Measurements from ENCODE around the gene BTBD19.
"Not testable (repeated sequence)": the region's sequence is repeated elsewhere in the genome, so short reads cannot be mapped to it uniquely, and the experiment has no call there.

The BTBD19 gene

DNA sequence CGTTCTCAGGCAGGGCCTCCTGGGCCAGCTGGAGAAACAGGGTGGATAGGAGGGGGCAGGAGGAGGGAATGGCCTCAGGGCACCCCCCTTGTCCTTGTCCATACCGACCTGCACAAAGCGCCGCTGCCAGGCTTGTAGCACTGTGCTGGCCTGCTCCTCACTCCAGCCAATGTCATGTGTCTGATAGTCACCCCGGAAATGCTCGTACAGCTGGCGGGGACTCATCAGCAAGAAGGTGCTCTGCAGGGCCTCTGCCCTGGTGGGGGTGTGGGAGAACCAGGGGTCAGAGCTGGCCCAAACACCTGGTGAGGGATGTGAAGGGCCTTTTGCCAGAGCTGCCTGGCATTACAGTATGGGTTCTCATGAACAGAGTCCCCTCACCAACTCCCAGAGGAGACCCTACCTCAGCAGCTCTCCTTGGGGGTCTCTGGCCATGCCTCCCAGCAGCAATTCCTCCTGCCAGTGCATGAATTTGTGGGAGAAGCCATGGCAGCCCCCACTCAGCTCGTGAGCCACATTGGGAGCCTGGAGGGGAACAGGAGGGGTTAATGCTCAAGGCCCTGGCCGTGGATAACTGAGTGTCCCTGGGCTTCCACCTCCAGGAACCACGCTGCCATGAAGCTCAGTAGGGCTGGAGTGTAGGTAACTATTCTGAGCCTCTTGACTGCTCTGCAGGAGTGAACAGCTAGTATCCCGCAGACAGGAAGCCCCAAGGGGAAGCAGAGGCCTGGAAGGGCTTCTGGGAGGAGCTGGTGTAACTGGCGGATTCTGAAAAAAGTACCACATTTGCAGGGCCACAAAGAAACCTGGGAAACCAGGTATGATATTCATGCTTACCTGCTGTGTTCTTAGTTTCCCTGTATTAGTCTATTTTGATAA, 21.4 kb downstream of the BTBD19 start:
- DNase-seq: no peak

DNA sequence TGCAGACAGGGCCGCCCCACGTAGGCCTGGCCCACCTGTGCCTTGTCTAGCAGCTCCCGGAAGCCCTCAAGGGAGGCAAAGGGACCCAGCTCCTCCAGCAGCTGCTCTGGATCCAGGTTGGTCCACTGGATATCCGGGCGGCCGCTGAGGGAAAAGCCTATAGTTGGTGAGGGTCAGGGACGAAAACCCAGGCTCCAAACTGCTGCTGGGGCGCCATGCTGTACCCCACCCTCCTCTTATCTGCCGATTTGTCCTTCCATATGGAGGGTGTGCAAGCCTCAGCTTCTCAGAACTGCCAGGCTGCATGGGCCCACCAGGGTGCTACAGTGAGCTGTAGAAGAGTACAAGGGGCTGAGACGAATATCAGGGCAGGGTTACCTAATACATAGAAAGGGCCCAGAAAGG, 22.6 kb downstream of the BTBD19 start:
- DNase-seq: no peak

DNA sequence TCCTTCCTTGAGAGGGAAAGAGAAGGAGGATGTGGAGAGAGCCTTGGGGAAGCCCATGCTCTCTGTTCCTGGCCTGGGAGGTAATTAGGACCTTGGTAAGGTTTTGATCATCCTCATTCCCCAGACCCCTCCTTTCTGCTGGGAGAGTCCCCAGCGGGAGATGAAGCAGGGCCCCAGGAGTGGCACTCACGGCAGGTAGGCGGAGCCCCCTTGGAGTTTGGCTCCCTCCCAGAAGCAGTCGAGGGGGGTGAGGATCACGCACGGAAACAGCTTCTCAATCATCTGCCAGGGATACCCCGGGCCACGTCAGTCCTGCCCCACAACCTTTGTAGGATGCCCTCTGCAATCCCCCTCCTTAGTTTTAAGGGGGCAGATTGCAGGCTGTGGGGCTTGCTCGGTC, 23.2 kb downstream of the BTBD19 start:
- DNase-seq: no peak

DNA sequence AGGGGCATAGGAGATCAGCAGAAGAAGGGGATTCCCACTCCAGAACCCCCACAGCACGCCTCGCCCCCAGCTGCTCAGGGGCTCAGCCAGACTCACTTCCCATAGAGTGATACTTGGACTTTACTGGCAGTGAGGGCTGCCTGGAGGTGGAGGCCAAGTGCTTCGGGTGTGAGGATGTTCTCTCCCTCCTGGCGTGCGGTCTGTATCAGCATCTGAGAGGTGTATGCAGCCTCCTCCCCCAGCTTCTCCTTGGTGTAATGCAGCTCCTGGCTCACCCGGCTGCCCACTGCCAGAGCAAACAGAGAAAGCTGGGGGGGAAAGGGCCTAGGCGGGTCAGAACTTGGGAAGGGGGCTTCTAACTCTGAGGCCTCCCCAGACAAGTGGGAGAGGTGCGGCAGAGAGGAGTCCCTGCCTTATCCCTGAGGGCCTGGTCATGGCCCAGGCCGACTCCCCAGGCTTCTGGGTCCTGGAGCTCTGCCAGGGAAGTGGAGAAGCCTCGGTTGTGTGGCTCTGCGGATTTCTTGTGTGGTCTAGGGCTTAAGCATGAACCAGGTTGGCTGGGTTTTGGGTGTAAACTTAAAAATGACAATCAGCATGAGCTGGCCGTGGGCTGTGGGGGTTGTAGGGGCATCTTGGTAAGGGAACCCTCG, 23.9 kb downstream of the BTBD19 start:
- no peak for DNase-seq

DNA sequence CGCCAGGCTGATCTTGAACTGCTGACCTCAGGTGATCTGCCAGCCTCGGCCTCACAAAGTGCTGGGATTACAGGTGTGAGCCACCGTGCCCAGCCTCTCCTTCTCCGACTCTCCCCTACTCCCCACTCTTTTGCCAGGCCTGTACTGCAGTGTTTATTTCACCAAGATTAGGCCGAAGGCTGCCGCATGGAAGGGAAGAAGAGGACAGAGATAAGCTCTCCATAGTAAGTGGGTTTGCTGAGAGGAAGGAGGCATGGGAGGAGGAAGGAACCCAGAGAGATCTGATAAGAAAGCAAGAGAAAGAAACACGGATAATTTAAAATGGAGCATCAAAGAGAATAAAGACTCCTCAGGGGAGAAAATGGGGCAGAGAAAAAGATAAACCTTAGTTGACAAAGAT, 26.0 kb downstream of the BTBD19 start:
- DNase-seq: no peak

DNA sequence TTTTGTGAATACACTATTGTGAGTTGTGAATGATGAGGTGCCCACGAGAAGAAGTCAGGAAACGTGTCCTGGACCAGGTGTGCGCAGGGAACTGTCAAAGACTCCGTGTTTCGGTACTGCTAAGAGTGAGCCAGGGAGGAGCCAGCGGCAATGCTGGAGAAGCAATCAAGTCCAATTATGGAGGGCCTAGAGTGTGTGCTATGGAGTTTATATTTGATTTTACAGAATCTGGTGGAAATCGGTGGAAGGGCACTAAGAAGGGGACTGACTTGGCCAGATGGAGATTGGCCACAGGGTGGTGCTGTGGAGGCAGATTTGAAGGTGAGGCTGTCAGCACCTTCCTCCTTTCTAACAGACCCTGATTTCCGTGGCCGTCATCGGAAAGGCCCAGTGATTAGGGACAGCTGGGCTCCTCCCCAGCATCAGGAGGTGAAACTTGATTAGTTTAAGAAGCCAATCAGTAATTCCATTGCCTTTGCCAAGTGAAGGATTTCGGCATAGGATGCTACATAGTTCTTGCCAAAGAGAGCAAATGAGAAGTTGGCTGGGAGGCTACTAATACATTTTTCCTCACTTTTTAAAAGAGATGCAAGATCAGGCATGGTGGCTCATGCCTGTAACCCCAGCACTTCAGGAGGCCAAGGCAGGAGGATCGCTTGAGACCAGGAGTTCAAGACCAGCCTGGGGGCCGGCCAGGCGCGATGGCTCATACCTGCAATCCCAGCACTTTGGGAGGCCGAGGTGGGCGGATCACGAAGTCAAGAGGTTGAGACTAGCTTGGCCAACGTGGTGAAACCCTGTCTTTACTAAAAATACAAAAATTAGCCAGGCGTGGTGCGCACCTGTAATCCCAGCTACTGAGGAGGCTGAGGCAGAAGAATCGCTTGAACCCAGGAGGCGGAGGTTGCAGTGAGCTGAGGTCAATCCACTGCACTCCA, 27.7 kb downstream of the BTBD19 start:
- DNase-seq: peak; percentile 47 to 85 (median 71)

DNA sequence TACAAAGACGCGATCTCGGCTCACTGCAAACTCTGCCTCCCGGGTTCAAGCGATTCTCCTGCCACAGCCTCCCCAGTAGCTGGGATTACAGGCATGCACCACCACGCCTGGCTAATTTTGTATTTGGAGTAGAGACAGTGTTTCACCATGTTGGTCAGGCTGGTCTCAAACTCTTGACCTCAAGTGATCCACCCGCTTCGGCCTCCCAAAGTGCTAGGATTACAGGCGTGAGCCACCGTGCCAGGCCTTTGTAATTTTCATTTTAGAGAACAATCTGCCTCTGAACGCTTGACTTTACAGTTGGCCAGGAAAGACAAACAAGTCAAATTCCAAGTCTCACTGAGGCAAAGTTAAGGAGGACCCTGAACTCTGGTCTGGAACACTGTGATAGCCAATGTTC, 30.0 kb downstream of the BTBD19 start:
- DNase-seq: not testable (repeated sequence)

DNA sequence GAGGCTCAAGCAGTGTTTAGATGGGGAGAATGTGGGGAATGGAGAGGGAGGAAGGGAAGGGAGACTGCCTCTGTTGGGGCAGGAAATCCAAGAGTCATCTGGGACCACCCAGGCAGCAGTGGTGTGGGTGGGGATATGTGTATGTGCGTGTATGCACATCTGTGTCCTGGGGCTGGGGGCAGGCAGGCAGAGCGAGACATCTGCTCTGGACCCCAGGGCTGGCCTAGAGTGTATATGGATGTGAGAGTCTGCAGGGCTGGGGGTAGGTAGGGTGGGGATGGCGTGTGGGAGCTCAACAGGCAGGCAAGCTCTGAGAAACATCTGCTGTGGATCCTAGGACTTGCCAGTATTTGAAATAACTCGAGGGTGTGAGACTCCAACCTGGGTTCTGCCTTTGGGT, 31.3 kb downstream of the BTBD19 start:
- DNase-seq: no peak

DNA sequence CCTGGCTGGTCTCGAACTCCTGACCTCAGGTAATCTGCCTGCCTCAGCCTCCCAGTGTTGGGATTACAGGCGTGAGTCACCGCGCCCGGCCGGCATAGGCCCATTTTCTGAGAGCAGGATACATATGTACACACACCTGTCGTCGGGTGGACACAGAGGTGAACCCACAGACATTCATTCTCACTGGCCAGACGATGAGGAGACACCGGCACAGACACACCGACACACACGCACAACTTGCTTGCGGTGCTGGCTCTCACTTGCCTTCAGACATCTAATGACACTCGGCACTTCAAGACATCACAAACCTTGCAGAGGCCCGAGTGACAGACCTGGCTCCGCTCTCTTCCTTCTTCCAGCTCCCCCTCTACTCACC, 34.2 kb downstream of the BTBD19 start:
- DNase-seq: no peak

DNA sequence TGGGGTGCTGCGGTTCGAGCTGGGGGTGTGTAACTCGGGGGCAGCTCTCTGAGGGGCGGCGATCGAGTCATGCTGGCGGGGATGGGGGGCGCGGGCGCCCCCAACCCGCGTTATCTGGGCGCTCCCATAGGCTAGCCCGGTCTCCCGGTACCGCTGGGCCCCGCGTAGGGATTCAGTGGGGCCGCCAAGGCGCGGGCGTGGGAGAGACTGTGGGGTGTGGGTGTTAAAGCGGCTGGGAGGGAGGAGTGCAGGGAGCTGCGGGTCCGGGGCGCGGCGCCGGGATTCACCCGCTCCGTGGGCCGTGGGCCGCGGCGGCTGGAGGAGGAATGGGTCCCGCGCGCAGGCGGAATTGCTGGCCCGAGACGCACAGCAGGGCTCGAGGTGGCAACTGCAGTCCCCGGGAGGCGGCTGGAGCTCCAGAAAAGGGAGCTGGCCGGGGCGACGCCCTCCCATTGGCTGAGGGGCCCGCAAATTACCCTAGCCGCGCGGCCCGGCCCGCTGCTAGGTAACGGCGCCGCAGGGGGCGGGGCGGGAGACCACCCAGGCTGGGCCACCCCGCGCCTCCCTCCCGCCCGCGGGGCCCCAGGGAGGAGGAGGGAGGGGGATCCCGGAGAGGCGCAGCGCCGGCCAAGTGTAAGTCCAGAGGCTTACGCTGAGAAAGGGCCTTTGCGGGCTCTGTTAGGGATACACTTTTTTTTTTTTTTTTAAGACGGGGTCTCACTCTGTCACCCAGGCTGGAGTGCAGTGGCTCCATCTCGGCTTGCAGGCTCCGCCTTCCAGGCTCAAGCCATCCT, 34.7 kb downstream of the BTBD19 start, which contains the start of gene PTCH2:
Gene PTCH2 (minus strand): TSS at position 392 of the 794 bp plus-strand sequence. CDS start 321 bp downstream, at position 71.
- DNase-seq: no peak

DNA sequence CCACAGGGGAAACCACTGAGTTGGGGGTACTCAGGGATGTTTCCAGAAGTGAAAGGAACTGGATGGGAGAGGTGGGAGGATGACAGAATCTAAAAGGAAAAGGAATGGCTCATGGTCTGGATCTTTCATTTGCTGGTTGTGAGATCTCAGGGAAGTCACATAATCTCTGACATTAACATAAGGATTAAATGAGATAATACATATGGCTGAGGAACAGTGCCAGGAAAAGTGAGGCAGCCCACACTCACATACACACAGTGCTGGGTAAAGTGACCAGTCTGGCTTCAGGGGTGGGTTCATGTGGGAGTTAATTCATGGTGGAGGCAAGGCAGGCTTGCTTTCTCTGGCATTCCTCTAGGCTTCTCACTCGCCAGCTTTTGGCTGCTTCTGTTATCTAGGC, 38.7 kb downstream of the BTBD19 start:
- no peak for DNase-seq

DNA sequence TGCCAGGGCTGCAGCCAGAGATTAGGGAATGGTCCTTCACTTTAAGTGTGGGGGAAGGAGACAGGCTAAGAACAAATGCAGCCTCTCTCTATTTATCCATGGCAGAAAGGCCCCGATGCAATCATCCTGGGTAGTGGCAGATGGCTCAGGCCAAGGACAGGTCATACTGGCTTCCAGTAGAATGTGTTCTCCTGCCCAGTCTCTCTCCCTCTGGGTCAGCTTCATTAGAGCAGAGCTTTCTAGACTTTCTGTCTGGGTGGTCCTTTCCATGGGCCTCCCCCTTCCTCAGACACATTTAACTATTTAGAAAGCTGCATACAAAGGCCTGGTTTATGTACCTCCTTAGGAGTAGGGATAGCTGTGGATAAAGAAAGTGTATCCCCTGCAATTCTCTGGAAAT, 39.5 kb downstream of the BTBD19 start:
- DNase-seq: no peak

DNA sequence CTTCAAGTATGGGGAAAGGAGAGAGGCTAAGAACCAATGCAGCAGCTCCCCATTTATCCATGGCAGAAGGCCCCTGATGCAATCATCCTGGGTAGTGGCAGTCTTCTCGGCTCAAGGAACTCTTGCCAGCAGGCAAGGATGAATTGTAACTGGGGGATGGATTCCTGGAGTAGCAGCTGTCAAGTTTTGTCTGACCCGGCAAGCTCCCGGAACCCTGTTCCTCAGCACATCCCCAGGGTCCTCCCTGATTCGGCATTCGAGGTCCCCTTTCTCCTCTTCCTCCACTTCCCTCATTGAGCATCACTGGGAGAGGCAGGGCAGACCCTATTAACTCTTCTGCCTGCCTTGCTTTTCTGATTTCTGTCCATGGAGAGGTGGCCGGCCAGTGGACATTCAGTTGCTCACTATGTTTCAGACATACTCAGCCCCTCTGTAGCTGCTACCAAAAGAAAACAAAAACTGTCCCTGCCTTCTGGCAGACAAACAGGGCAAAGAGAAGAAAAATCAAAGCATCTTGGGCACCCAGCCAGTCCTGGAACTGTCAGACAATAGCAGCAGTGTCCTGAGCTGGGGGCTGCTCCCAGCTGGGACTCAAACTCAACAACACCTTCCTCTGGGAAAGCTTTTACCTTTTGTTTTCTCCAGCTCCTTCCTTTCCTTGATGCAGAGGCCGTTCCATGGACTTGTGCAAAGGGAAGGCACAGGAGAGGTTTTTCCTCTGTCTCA, 40.3 kb downstream of the BTBD19 start:
- no peak for DNase-seq

DNA sequence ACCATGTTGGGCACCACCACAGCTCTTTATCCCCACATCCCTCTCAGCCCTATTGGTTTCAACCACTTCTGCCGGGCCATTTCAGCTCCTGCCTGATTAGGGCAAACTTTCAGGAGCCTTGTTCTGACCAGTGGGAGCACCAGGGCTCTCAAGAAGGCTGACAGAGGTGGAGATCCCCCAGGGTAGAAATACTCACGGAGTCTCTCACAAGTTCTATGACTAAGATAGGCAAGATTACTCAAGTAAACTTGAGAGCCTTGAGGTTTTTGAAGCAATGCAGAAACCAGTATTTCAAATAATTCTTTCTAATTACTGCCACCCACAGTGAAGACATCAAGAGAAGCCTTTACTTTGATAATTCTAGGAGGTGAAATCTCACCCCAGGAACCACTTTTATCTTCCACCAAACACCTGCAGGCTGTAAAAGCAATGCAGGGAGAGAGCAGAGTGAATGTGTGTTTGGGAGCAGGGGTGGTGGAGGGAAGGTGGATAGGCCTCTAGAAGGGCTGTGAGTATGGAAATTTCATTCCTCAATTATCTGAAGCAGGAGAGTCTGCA, 41.3 kb downstream of the BTBD19 start:
- no peak for DNase-seq

DNA sequence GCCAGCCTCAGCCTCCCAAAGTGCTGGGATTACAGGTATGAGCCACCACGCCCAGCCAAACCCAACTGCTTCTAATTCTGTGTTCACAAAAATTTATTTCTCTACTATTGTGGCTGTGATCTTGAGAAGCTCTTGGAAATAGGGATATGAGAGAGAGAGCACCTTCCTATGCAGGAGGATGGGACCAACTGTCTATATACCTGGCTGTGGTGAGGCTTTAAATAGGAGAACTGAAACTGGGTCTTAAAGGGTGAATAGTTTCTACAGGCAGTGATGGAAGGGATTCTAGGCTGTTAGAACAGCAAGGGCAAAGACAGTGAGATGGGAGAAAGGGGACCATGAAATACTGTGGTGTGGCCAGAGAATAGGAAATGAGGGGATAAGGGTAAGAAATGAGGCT, 43.0 kb downstream of the BTBD19 start:
- no peak for DNase-seq

DNA sequence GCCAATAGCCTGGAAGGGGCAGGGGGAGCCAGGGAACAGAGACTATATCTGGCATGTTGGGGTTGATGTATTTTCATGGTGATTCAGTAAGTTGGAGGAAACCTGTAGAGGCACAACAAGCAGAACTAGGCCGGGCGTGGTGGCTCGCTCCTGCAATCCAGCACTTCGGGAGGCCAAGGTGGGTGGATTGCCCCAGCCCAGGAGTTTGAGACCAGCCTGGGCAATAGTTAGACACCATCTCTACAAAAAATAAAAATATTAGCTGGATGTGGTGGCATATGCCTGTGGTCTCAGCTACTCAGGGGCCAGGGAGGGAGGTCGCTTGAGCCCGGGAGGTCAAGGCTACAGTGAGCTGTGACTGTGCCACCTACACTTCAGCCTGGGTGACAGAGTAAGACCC, 44.9 kb downstream of the BTBD19 start:
- DNase-seq: no peak

DNA sequence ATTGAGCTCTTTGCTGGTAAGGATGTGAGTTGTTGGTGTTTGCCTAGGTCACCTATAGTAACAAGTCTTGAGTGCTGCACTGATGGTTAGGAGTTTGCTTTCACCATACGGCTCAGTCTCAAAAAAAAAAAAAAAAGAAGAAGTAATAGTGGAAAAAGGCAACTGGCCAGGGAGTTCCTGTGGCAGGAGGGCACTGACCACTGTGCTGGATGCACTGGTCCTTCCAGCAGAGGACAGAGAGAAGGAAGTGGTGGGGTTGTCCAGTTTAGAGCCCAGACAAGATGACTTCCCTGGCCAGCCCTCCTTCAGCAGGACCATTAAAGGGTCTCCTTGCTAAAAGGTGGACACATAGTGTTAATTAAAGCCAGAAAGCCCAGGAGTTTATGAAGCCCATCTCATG, 46.6 kb downstream of the BTBD19 start:
- DNase-seq: no peak

DNA sequence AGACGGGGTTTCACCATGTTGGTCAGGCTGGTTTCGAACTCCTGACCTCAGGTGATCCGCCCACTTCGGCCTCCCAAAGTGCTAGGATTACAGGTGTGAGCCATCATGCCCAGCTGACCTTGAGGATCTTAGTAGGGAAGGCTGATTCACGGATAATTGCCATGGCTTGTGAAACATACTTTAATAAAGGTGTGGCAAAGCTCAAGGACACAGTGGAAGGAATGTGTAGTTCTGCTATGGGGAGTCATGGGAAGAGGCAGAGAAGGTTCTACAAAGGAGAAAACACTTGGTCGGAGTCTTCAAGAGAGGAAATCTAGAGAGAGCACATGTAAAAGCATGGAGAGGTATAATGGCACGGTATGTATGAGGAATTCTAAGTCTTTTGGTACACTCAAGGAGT, 47.4 kb downstream of the BTBD19 start:
- no peak for DNase-seq

DNA sequence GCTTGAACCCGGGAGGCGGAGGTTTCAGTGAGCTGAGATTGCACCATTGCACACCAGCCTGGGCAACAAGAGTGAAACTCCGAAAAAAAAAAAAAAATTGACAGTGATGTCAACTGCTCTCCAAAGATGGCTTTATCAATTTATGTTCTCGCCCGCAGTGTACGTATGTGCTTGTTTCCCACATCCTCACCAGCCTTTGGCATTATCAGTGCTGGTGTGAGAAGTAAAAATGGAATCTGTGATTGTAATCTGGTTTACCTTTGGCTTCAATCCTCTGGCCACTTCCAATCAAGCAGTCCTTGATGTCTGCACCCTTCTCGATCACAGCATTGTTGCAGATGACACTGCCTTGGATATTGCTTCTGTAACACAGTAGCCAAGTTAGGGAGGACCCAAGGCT, 49.1 kb downstream of the BTBD19 start:
- DNase-seq: no peak

DNA sequence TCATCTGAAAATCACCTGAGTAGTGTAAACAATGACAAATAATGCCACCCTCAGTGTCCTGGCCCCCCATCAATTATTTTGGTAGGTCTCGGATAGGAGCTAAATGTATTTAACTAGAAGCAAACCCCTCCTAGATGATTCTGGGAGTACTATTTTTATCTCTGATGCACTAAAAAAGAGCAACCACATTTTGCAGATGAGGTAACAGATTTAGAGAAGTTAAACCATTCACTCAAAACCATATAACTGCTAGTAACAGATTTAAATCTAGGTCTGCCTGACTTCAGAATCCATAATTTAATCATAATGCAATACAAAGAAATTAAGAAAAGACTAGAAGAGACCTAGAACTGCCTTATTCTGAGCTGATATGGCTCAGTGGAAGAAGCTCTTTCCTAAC, 52.0 kb downstream of the BTBD19 start:
- DNase-seq: no peak

DNA sequence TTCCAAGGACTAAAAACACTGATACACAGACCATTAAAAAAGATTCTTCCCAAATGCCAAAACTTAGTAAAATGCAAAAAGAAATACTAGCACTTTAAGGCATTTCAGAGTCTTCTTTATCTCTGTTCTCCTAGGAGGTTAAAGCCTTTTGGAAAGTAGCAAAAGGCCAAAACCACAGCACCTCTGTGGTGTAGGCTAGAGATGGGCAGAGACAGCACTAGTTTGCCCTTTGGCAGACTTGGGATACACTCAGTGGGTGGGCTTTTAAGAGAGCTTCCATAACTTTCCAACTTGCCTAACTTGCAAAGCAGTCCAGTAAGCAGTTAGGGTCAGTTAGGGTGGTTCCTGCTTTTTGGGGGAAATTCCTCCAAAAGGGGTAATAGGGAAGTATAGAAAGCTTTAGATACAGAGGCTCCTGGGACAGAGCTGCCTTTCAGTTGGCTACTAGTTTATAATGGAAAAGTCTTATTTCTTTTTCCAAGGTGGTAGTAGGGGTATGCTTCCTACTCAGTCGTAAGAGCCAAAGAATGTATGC, 52.6 kb downstream of the BTBD19 start:
- no peak for DNase-seq

Measured in activated naive CD4-positive, alpha-beta T cell (primary cell).